Keratinocyte (primary cell): ENCODE data around the gene HCK. TPM values are rescaled to one million over a fixed set of nuclear protein-coding genes. Genes with fewer than 3 reads are reported as not detected.

Source experiments
- DNase-seq: peaks from one replicate; pipeline ENCODE4 v3.0.0-alpha.2; 2011; ENCODE audit warnings: low read depth, missing footprints, low spot score
- FAIRE-seq: peaks from 2 replicates; lab custom pipeline; 2011; peaks lifted over from hg19 to GRCh38; lab: Jason Lieb, UNC
- H2AFZ ChIP-seq: 2 replicates; pipeline ENCODE4 v1.6.0; 2012; ENCODE audit warnings: low read length, control low read depth, inconsistent platforms; ENCODE audit not compliant: control insufficient read depth
- H3K27ac ChIP-seq: 2 replicates; pipeline ENCODE4 v1.5.1; 2011; ENCODE audit warnings: low read length; ENCODE audit not compliant: control insufficient read depth, insufficient read depth
- H3K27me3 ChIP-seq: 3 replicates; pipeline ENCODE4 v1.6.0; 2011; ENCODE audit warnings: low read length; ENCODE audit not compliant: control insufficient read depth, insufficient read depth; ENCODE audit errors: extremely low read depth
- H3K36me3 ChIP-seq, 2 experiments: 2 replicates in 1 of 2; 3 replicates in 1 of 2; pipeline ENCODE4 v1.5.1; 2011; ENCODE audit warnings: low read length in 2 of 2, mild to moderate bottlenecking in 1 of 2; ENCODE audit not compliant: control insufficient read depth in 2 of 2, insufficient read depth in 2 of 2; ENCODE audit errors: extremely low read depth in 1 of 2
- H3K4me1 ChIP-seq: 3 replicates; pipeline ENCODE4 v1.5.1; 2011; ENCODE audit warnings: low read length; ENCODE audit not compliant: control insufficient read depth, insufficient read depth; ENCODE audit errors: extremely low read depth
- H3K4me2 ChIP-seq: 3 replicates; pipeline ENCODE4 v1.6.0; 2011; ENCODE audit warnings: low read depth, low read length; ENCODE audit not compliant: control insufficient read depth, insufficient read depth; ENCODE audit errors: extremely low read depth
- H3K4me3 ChIP-seq, 3 experiments: fragments of 200-600 bp in 1 of 3; sonication (generic) in 1 of 3; 2 replicates in 2 of 3; 3 replicates in 1 of 3; pipeline ENCODE4 v1.5.1; 2011 to 2016; ENCODE audit warnings: low read length in 3 of 3, mild to moderate bottlenecking in 3 of 3, control low read depth in 2 of 3, inconsistent platforms in 1 of 3, low read depth in 1 of 3, mixed read lengths in 1 of 3, mixed run types in 1 of 3, moderate library complexity in 1 of 3; ENCODE audit not compliant: control insufficient read depth in 2 of 3, insufficient read depth in 2 of 3; ENCODE audit errors: extremely low read depth in 1 of 3
- H3K79me2 ChIP-seq: 2 replicates; pipeline ENCODE4 v1.6.0; 2012; ENCODE audit warnings: low read length; ENCODE audit not compliant: control insufficient read depth, insufficient read depth
- H3K9ac ChIP-seq: 3 replicates; pipeline ENCODE4 v1.6.0; 2011; ENCODE audit warnings: low read length; ENCODE audit not compliant: control insufficient read depth, insufficient read depth; ENCODE audit errors: extremely low read depth
- H3K9me1 ChIP-seq: 3 replicates; pipeline ENCODE4 v1.6.0; 2011; ENCODE audit warnings: low read length; ENCODE audit not compliant: control insufficient read depth, insufficient read depth; ENCODE audit errors: extremely low read depth
- H3K9me3 ChIP-seq: 2 replicates; pipeline ENCODE4 v1.5.1; 2012; ENCODE audit warnings: low read depth, low read length; ENCODE audit not compliant: control insufficient read depth
- H4K20me1 ChIP-seq: 3 replicates; pipeline ENCODE4 v1.6.0; 2011; ENCODE audit warnings: low read length; ENCODE audit not compliant: control insufficient read depth, insufficient read depth; ENCODE audit errors: extremely low read depth
- CTCF ChIP-seq, 3 experiments: IDR thresholded peaks in 1 of 3; conservative IDR thresholded peaks in 1 of 3; optimal IDR thresholded peaks in 1 of 3; 2 replicates in 2 of 3; 3 replicates in 1 of 3; pipeline versions ENCODE3 to v1.5.1; 2011; ENCODE audit warnings: low read length in 3 of 3, mild to moderate bottlenecking in 3 of 3, moderate library complexity in 2 of 3, control low read depth in 1 of 3, inconsistent platforms in 1 of 3; ENCODE audit not compliant: insufficient read depth in 2 of 3; ENCODE audit errors: extremely low read depth in 1 of 3
- EZH2 ChIP-seq: IDR thresholded peaks from one replicate; pipeline ENCODE4 v1.6.1; 2012; ENCODE audit warnings: inconsistent platforms, mild to moderate bottlenecking, low read length, moderate library complexity
- dilution Hi-C: fragments of 300-500 bp; cut with MboI; formaldehyde crosslinking; loops from one replicate; pipeline ENCODE4 v1.7.0; 2020; ENCODE audit warnings: low sequenced_read_pairs; ENCODE audit not compliant: extremely low pct_ligation_motif_present
- polyA plus RNA-seq, 5 experiments: library from polyadenylated mRNA; depleted of rRNA in 3 of 5; stranded (reverse) in 3 of 5; stranded (forward) in 1 of 5; unstranded in 1 of 5; fragments of >200 nt; gene quantifications; 1 replicate in 1 of 5; 2 replicates in 3 of 5; 3 replicates in 1 of 5; pipeline versions ENCODE4 v1.2.1 to v1.2.3, GENCODE V29; 2011 to 2012; ENCODE audit warnings: missing spikeins in 2 of 5, low read depth in 1 of 5, low replicate concordance in 1 of 5

HCK gene
- polyA plus RNA-seq, 1 donor (not counting 4 experiments of a cell fraction or from before 2014, with no cell fraction given) = not detected

- no peak for TF ChIP-seq EZH2
- TF ChIP-seq CTCF (optimal IDR thresholded peaks at IDR 0.05 in 1 of 3, IDR thresholded peaks at IDR 0.05 in 1 of 3, conservative IDR thresholded peaks at IDR 0.05 in 1 of 3; ENCODE audit: extremely low read depth in 1 of 3, insufficient read depth in 2 of 3, low read length in 3 of 3) = no peak
- H3K4me1 ChIP-seq = no peaks in the 10 kb centered on the region
- no peak overlapping the region for H2AFZ ChIP-seq
- H3K9me1 ChIP-seq = no peaks in the 10 kb centered on the region
- no peak overlapping the region for H3K27ac ChIP-seq
- H3K4me2 ChIP-seq = no peak overlapping the region
- no peaks in the 10 kb centered on the region for H3K36me3 ChIP-seq
- peaks cover 8% of the 10 kb centered on the region for H3K27me3 ChIP-seq
- no peaks in the 10 kb centered on the region for H3K9me3 ChIP-seq
- FAIRE-seq = no peak
- no peak for DNase-seq
- H3K79me2 ChIP-seq = no peaks in the 10 kb centered on the region
- H4K20me1 ChIP-seq = no peaks in the 10 kb centered on the region
- dilution Hi-C loops = no loop called here
- H3K9ac ChIP-seq = no peak overlapping the region
- H3K4me3 ChIP-seq = no peak overlapping the region
Observed at GRCh38 chr20:32069711-32070110, 17.7 kb downstream of the HCK start.

GRCh38 chr20:32070282-32070681 lies 18.2 kb downstream of the HCK start:
- no peak overlapping the region for H2AFZ ChIP-seq
- TF ChIP-seq CTCF (optimal IDR thresholded peaks at IDR 0.05 in 1 of 3, IDR thresholded peaks at IDR 0.05 in 1 of 3, conservative IDR thresholded peaks at IDR 0.05 in 1 of 3; ENCODE audit: extremely low read depth in 1 of 3, insufficient read depth in 2 of 3, low read length in 3 of 3) = no peak
- TF ChIP-seq EZH2 = no peak

More at GRCh38 chr20:32070282-32070681, 18.2 kb downstream of the HCK start:
- Histone ChIP-seq H3K27ac (no peak overlapping the region), H3K36me3 (no peaks in the 10 kb centered on the region), H3K4me1 (no peaks in the 10 kb centered on the region), H3K79me2 (no peaks in the 10 kb centered on the region), H3K9me1 (no peaks in the 10 kb centered on the region), H3K4me2 (no peak overlapping the region), H3K4me3 (no peak overlapping the region), H3K27me3 (peaks cover 8% of the 10 kb centered on the region), H4K20me1 (no peaks in the 10 kb centered on the region), H3K9ac (no peak overlapping the region), H3K9me3 (no peaks in the 10 kb centered on the region)
- FAIRE-seq = no peak
- no peak for DNase-seq
- dilution Hi-C loops = no loop called here
